ENCODE data around the gene OPCML. TPM values are rescaled to one million over a fixed set of nuclear protein-coding genes. Genes with fewer than 3 reads are reported as not detected.

The OPCML gene
- total RNA-seq, 1 experiment from 2014 or later, result 0.02 TPM

- no peak for DNase-seq (ENCODE audit: low read depth)
These were observed 729.4 kb downstream of the OPCML start for GRCh38 chr11:132802947-132803346.

- DNase-seq (ENCODE audit: low read depth), result no peak
These were observed 738.5 kb downstream of the OPCML start for GRCh38 chr11:132793831-132794230.

GRCh38 chr11:132792341-132793140 lies 739.8 kb downstream of the OPCML start:
- no peak for DNase-seq (ENCODE audit: low read depth)

DNA sequence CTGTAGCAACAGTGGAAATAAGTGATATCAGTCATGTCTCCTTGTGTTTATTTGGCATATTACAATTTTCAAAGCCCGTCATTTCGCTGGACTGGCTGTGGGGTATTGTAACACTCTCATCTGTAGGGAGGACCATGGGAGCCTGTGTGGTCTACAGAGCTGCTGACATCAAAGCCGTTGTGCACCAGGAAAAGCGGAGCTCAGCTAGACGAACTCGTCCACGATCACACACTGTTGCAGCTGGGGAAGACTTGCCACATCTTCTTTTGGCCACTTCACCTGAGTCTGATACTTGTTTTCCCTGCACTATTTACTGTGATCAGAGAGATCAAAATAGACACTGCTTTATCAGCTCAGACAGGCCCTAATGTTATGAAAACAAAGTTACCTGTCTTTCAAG lies 741.3 kb downstream of the OPCML start:
- DNase-seq (ENCODE audit: low read depth), result no peak

- no peak for DNase-seq (ENCODE audit: low read depth)
These were observed 741.8 kb downstream of the OPCML start for GRCh38 chr11:132790466-132790865.

DNA sequence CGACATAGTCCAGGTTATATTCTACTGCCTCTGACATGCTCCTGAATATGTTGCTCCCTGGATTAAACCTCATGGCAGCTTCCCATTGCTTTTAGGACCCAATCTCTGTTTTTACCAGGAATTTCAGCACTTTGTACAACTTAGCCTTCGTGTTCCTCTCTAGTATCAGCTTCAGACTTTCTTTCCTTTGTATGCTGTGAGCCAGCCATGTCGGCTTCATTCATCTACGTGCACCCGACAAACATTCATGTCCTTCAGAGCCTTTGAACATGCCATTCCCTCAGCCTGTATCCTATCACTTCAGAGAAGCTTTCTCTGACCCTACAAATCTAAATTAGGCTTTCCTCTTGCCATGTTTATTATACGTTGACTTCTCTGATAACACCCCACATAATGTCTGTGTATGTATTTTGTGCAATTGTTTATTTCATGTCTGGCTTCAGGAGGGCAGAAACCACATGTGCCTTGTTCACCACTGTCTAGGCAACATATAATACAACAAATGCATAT lies 743.4 kb downstream of the OPCML start:
- no peak for DNase-seq (ENCODE audit: low read depth)

DNA sequence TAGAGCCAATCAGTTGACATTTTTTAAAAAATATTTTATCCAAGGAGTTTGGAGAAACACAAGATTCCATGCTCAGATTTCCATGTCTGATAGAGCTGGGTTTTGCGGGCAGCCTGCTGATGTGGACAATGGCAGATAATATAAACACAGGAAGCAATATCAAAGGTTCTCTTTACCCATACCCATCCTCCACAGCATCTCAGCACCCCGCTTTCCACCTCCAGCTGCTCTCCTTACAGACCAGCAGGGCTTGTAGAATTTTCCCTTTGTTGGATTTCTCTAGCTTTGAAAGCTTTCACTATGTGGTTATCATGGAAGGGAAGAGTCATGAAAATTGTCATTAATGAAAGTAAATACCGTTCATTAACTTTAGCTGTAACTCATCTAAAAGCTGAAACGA lies 746.4 kb downstream of the OPCML start:
- no peak for DNase-seq (ENCODE audit: low read depth)

- peak; percentile 67 for DNase-seq (ENCODE audit: low read depth)
These were observed 747.9 kb downstream of the OPCML start for GRCh38 chr11:132784441-132784840.

- DNase-seq (ENCODE audit: low read depth), result no peak
These were observed 750.2 kb downstream of the OPCML start for GRCh38 chr11:132782102-132782501.

DNA sequence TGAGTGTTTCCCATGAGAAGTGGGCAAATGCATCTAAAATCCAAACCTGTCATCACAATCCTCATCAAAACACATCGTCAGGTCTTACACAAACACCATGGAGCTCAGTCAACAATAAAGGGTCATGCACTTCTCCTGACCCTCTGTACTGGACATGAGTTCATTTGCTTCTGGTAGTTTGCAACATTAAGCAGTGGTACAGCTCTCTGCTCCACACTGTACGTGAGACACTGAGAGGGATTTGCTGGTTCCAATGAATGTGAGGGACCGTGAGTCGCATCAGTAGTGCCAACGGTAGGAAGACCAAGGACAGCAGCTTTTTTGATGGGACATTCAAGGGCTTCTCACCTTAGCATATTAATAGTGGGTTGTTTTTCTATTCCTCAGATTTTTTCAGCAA lies 752.3 kb downstream of the OPCML start:
- no peak for DNase-seq (ENCODE audit: low read depth)

GRCh38 chr11:132779497-132779896 lies 752.8 kb downstream of the OPCML start:
- DNase-seq (ENCODE audit: low read depth), result no peak

DNA sequence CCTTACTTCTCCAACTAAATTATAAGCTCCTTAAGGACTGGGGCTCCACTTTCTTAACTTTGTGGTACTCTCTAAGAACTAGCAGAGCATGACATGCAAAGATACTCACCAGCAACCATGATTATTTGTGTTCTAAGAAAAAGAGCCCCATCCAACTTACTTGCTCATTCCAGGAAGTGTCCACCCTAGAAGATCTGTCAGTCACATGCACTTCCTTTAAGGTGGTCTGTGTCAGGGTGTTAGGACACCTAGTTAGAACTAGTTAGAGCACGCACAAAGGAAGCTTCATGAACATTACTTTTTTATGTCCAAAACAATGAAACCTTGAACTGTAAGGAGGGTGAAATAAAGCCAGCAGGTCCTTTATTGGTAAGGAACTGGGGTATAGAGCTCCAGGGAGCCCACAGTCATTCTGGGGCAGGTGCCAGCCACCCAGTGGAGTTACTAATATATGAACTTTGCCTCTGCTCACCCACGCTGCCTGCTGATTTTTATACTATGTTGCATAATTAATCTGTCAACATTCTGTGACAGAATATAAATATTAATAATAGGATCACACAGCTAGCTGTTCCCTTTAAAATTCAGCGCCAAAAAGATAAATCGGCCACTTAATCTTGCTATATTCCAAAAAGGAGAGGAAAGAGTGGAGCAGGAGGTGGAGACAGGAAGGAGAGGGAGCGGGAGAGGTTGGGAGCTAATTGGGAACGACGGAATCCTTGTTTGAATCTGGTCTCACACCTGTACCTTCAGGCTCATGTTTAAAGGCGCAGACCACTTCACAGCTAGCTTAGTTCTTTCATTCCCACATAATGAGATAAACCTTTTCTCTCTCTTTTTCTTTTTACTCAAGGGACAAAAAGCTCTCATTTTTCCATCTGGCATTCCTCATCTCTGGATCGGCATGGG lies 755.0 kb downstream of the OPCML start:
- DNase-seq (ENCODE audit: low read depth), result no peak

DNA sequence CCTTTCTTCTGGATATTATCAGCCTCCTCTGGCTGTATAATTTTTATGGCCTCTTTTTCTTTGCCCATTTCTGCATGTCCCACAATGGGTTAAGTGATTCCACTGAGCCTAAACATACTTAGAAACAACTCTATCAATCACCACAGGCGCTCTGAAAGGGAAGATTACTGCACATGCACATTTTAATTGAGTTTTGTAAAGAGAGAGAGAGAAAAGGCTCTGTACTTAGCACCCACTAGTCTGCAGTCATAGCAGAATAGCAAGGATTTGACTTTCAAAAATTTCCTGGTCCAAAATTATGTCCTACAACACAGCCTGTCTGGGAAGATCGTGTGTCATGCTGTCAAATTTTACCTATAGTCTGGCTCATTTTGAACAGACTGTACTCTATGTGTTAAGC lies 758.5 kb downstream of the OPCML start:
- DNase-seq (ENCODE audit: low read depth), result no peak

DNA sequence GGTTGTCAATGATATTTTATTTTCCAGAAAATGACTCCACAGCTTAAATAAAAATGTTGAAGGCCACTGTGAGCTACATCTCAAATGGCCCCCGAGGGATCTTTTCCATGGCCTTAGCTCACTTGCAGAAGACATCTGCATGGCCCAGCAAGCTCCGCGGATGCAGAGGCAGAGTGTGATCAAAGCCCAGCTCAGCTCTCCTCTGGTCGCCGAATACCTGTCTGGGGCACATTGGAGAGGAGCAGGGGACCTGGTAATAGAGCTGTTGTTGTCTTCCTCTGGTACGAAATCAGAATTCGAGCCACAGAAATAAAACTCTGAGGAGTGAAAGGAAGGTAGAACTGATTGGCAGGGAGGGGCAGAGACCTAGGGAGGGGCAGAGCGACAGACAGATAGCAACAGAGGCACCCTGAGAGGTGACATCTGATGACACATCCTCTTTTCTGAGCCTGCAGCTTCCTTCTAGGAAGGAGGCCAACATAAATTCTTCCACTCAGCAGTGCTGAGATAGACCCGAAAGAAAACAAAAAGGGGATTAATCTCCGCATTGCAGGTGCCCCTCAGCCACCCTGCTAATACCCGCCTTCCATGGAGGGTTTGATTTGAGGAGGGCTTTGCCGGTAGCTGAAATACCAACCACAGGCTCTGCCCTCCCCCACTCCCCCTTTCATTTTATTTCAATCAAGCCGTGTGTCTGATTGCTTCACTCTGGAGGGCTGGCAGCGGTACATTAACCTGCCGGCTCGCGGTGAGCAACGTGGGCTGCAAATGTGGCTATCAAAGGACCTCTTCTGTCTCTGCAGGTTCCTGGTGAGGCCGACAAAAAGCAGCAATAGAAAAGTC lies 759.4 kb downstream of the OPCML start:
- DNase-seq (ENCODE audit: low read depth), result no peak

- DNase-seq (ENCODE audit: low read depth), result no peak
These were observed 760.6 kb downstream of the OPCML start for GRCh38 chr11:132771746-132772145.

GRCh38 chr11:132770829-132771530 lies 761.3 kb downstream of the OPCML start:
- no peak for DNase-seq (ENCODE audit: low read depth)

GRCh38 chr11:132763503-132763902 lies 768.8 kb downstream of the OPCML start:
- no peak for DNase-seq (ENCODE audit: low read depth)

DNA sequence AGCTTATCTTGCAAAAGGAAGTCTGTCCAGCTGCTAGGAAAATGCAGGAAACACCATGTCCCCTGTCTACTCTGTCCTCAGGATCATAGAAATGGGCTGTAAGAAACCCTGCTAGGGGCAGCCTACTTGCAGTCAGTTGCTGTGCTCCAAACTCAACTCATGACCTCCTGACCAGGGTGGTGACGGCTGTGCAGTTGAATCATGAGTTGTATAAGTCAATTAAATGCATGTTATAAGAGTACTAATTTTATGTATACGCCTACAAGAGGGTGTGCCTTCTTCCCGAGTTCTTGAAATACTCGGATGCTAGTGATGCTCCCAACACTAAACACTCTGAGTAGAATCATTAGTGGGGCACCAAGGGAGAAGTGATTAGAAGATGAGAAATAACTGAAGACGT lies 776.4 kb downstream of the OPCML start:
- no peak for DNase-seq (ENCODE audit: low read depth)

- no peak for DNase-seq (ENCODE audit: low read depth)
These were observed 780.6 kb downstream of the OPCML start for GRCh38 chr11:132751516-132752250.

DNA sequence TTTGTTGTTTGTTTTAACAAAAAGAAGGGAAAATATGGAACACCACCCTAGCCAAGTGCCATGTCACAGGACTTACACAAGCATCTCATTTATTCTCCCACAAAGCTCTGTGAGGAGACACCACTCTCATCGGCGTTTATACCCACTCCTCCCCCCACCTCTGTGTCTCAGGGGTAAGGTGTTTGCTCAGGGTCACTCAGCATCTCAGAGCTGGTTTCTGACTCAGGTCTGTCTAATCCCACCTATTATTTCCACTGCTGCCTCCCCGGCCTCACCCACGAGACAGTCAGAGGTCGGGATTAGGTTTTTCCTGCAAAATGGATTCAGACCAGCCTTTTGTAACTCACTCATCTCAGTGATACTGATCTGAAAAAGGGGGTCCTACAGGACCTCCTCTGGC lies 786.0 kb downstream of the OPCML start:
- DNase-seq (ENCODE audit: low read depth), result no peak

All from M059J (cell line).